SU-DHL-6 (cell line): Measurements from ENCODE around the gene KCNQ4.

Experiments used
- H2AFZ ChIP-seq: fragments of 200-600 bp; sonication (generic); 2 replicates; pipeline ENCODE4 v1.6.1; 2014; ENCODE audit warnings: low read depth, mild to moderate bottlenecking, moderate library complexity, mixed read lengths, antibody characterized with exemption, low read length; ENCODE audit not compliant: severe bottlenecking
- H3F3A ChIP-seq: fragments of 200-600 bp; shearing (Covaris generic); 2 replicates; pipeline ENCODE4 v1.6.0; 2016; ENCODE audit warnings: antibody characterized with exemption, mild to moderate bottlenecking; ENCODE audit not compliant: insufficient read depth
- H3K27ac ChIP-seq: fragments of 200-600 bp; sonication (generic); 2 replicates; pipeline ENCODE4 v1.5.1; 2016; ENCODE audit warnings: low read depth, mild to moderate bottlenecking, low read length, moderate library complexity, mixed read lengths
- H3K27me3 ChIP-seq: fragments of 200-600 bp; sonication (generic), shearing (Covaris generic); 2 replicates; pipeline ENCODE4 v1.6.0; 2014; ENCODE audit warnings: mild to moderate bottlenecking, low read length
- H3K36me3 ChIP-seq: fragments of 200-600 bp; sonication (generic); 2 replicates; pipeline ENCODE4 v1.6.1; 2014; ENCODE audit warnings: mild to moderate bottlenecking, low read length, mixed read lengths
- H3K4me2 ChIP-seq: fragments of 300-600, 200-600 bp; shearing (Covaris generic), sonication (generic); 2 replicates; pipeline ENCODE4 v1.6.0; 2014; ENCODE audit warnings: low read length, low read depth, mild to moderate bottlenecking; ENCODE audit not compliant: poor library complexity, severe bottlenecking
- H3K4me3 ChIP-seq: fragments of 200-600 bp; sonication (generic); 2 replicates; pipeline ENCODE4 v1.5.1; 2014; ENCODE audit warnings: antibody characterized with exemption, low read length, mild to moderate bottlenecking, mixed read lengths; ENCODE audit not compliant: insufficient read depth, poor library complexity, severe bottlenecking
- H3K79me2 ChIP-seq: fragments of 200-600 bp; sonication (generic); 2 replicates; pipeline ENCODE4 v1.6.1; 2014; ENCODE audit warnings: mild to moderate bottlenecking, low read length, moderate library complexity; ENCODE audit not compliant: insufficient read depth
- H3K9ac ChIP-seq: fragments of 200-600 bp; sonication (generic); 2 replicates; pipeline ENCODE4 v1.7.0; 2014; ENCODE audit warnings: mild to moderate bottlenecking, low read length
- H3K9me2 ChIP-seq: fragments of 200-600 bp; sonication (generic); replicated peaks from 2 replicates; pipeline ENCODE4 v1.6.1; 2014; ENCODE audit warnings: low read length; ENCODE audit not compliant: insufficient read depth
- H3K9me3 ChIP-seq: fragments of 200-600 bp; sonication (generic); 2 replicates; pipeline ENCODE4 v1.6.1; 2014; ENCODE audit warnings: low read length, mixed read lengths; ENCODE audit not compliant: insufficient read depth
- H4K20me1 ChIP-seq: fragments of 200-600 bp; sonication (generic); 2 replicates; pipeline ENCODE4 v1.6.1; 2014; ENCODE audit warnings: low read depth, mild to moderate bottlenecking, antibody characterized with exemption, low read length, moderate library complexity, mixed read lengths
- CTCF ChIP-seq: fragments of 200-600 bp; sonication (generic); IDR thresholded peaks from one replicate; pipeline ENCODE4 v1.5.1; 2017; ENCODE audit warnings: antibody characterized with exemption, mild to moderate bottlenecking, low read length, moderate library complexity; ENCODE audit not compliant: insufficient read depth, poor library complexity, severe bottlenecking
- EZH2phosphoT487 ChIP-seq: fragments of 200-600 bp; sonication (generic), shearing (Covaris generic); conservative IDR thresholded peaks from 2 replicates; pipeline ENCODE4 v1.6.1; 2018; ENCODE audit warnings: mild to moderate bottlenecking, antibody characterized with exemption, low read length, moderate library complexity, mixed read lengths

Gene KCNQ4

GRCh38 chr1:40751802-40752201, 31.8 kb upstream of the KCNQ4 start:
- Histone ChIP-seq H3K4me3 (no peak overlapping the region), H3F3A (no peaks in the 10 kb centered on the region), H3K27me3 (no peaks in the 10 kb centered on the region), H4K20me1 (no peaks in the 10 kb centered on the region), H2AFZ (no peak overlapping the region), H3K27ac (no peak overlapping the region), H3K79me2 (no peaks in the 10 kb centered on the region), H3K9ac (no peak overlapping the region), H3K9me2 (no peaks in the 10 kb centered on the region), H3K9me3 (no peaks in the 10 kb centered on the region), H3K4me2 (no peak overlapping the region), H3K36me3 (peaks cover 24% of the 10 kb centered on the region; the same call in 1 of the 2 replicates)
- TF ChIP-seq EZH2phosphoT487 (no peak), CTCF (no peak)

- Histone ChIP-seq H3K27ac (no peak overlapping the region), H3F3A (no peaks in the 10 kb centered on the region), H3K79me2 (no peaks in the 10 kb centered on the region), H3K4me3 (no peak overlapping the region), H4K20me1 (no peaks in the 10 kb centered on the region), H3K9me2 (no peaks in the 10 kb centered on the region), H3K9me3 (no peaks in the 10 kb centered on the region), H3K36me3 (peaks cover 22% of the 10 kb centered on the region; the same call in 1 of the 2 replicates), H3K4me2 (no peak overlapping the region), H3K9ac (no peak overlapping the region), H2AFZ (no peak overlapping the region), H3K27me3 (no peaks in the 10 kb centered on the region)
- TF ChIP-seq EZH2phosphoT487, result no peak
- TF ChIP-seq CTCF, result no peak
Observed at GRCh38 chr1:40753142-40753882, 30.3 kb upstream of the KCNQ4 start.

- Histone ChIP-seq H3K9me2 (no peaks in the 10 kb centered on the region), H3K27me3 (no peaks in the 10 kb centered on the region), H4K20me1 (no peaks in the 10 kb centered on the region), H3K4me2 (no peak overlapping the region), H3K79me2 (no peaks in the 10 kb centered on the region), H3K4me3 (no peak overlapping the region), H3K9me3 (no peaks in the 10 kb centered on the region), H3F3A (no peaks in the 10 kb centered on the region), H3K36me3 (peaks cover 24% of the 10 kb centered on the region; the same call in 1 of the 2 replicates), H2AFZ (no peak overlapping the region), H3K9ac (no peak overlapping the region), H3K27ac (no peak overlapping the region)
- TF ChIP-seq CTCF, result no peak
- TF ChIP-seq EZH2phosphoT487, result no peak
Observed at GRCh38 chr1:40754201-40754600, 29.4 kb upstream of the KCNQ4 start.
